Heart left ventricle (tissue), 16 donors: ENCODE measurements around the gene IL1RAPL1. TPM values are rescaled to one million over a fixed set of nuclear protein-coding genes. Genes with fewer than 3 reads are reported as not detected.

Experiments used
- ATAC-seq, 4 donors: fragments of 200-7000 bp; cut with Tn5 transposase; one replicate each; pipeline ENCODE4 v1.9.1; 2020 to 2022; ENCODE audit warnings: moderate library complexity in 4 of 4, mild to moderate bottlenecking in 3 of 4, moderate number of reproducible peaks in 1 of 4
- DNase-seq, 5 donors: peaks; one replicate each; pipeline ENCODE4 v3.0.0-alpha.2; 2020
- H3K27ac ChIP-seq, 12 donors: fragments of 200-600 bp; sonication (generic) in 4 of 12; one replicate each; pipeline versions ENCODE4 v1.5.0 to v1.8.0; 2016 to 2022; ENCODE audit warnings: mild to moderate bottlenecking in 2 of 12
- H3K27me3 ChIP-seq, 9 donors: fragments of 200-600 bp; sonication (generic) in 2 of 9; one replicate each; pipeline versions ENCODE4 v1.5.1 to v1.8.0; 2016 to 2022; ENCODE audit warnings: mild to moderate bottlenecking in 3 of 9
- H3K36me3 ChIP-seq, 9 donors: fragments of 200-600 bp; sonication (generic) in 2 of 9; one replicate each; pipeline versions ENCODE4 v1.5.0 to v1.8.0; 2018 to 2022; ENCODE audit warnings: mild to moderate bottlenecking in 2 of 9
- H3K4me1 ChIP-seq, 12 donors: fragments of 200-600 bp; sonication (generic) in 4 of 12; one replicate each; pipeline versions ENCODE4 v1.5.0 to v1.8.0; 2016 to 2022; ENCODE audit warnings: mild to moderate bottlenecking in 3 of 12
- H3K4me3 ChIP-seq, 12 donors: fragments of 200-600 bp; sonication (generic) in 4 of 12; one replicate each; pipeline versions ENCODE4 v1.5.0 to v1.8.0; 2017 to 2022; ENCODE audit warnings: mild to moderate bottlenecking in 9 of 12, moderate library complexity in 4 of 12
- H3K9me3 ChIP-seq, 12 donors: fragments of 200-600 bp; sonication (generic) in 4 of 12; one replicate each; pipeline versions ENCODE4 v1.5.0 to v1.8.0; 2016 to 2022; ENCODE audit warnings: mild to moderate bottlenecking in 1 of 12
- CTCF ChIP-seq, 12 donors: fragments of 200-600 bp; sonication (generic) in 4 of 12; IDR thresholded peaks; one replicate each; pipeline versions ENCODE4 v1.5.0 to v1.8.0; 2018 to 2022; ENCODE audit warnings: antibody characterized with exemption in 12 of 12, mild to moderate bottlenecking in 5 of 12
- POLR2A ChIP-seq, 2 donors: fragments of 450-650 bp; IDR thresholded peaks; one replicate each; pipeline ENCODE4 v1.6.1; 2017; ENCODE audit warnings: antibody characterized with exemption in 2 of 2, mild to moderate bottlenecking in 2 of 2, moderate library complexity in 2 of 2
- WGBS, 4 donors: extraction: QIAGEN DNeasy Blood & Tissue Kit in 2 of 4; methylation state at CpG; one replicate each; pipeline versions ENCODE4 v1.1.5 to v1.1.7; 2013 to 2018; 5-methylcytosine and 5-hydroxymethylcytosine counted together
- intact Hi-C, 10 donors: fragments of 100-400 bp; cut with DNase I; formaldehyde crosslinking; loops; one replicate each; pipeline versions ENCODE4 v1.11.1 to v1.14.2; 2022
- polyA plus RNA-seq, 2 donors: library from polyadenylated mRNA; stranded (reverse); fragments of 200-250 nt; gene quantifications; one replicate each; pipeline ENCODE4 v1.2.3, GENCODE V29; 2013
- total RNA-seq, 9 donors: library from RNA; depleted of rRNA in 2 of 9; stranded (reverse); fragments of >200 nt in 2 of 9; fragmentation: NEBNext Ultra II Directional in 3 of 9; extraction: Animal tissue kit (Norgen Biotek cat#: 25700) in 3 of 9; gene quantifications; one replicate each; pipeline versions ENCODE4 v1.1.0 to v1.2.4, GENCODE V29; 2016 to 2023
- donor health status: ischemic (EF 13 %, LVEDD 7.1; RV severe dilation, severe dysfunction).
- donor health status: healthy with polysubstance abuse.
- donor health status: DM: no; HTN: yes; CAD: no.
- donor health status: DM: no; HTN: no; CAD: no.
- donor health status: ischemic (EF 25% LVEDD 6.9; RV normal size, moderate dysfunction).
- donor health status: ischemic (EF 25% LVEDD 5.7; RV mildly dilated, moderate dysfunction).
- donor health status: healthy.
- donor health status: DM: yes; HTN: yes; CAD: no.
- donor health status: ischemic (EF 35%, LVEDD 5.7; RV mildly dilated, moderate dysfunction).
- donor health status: nonischemic (EF 11% LVEDD 7.7; RV severe dilation, severe dysfunction).
- donor health status: DM: yes; HTN: yes; CAD: no.
- donor health status: PGD.
- donor health status: ischemic (EF 29% LVEDD 5.4; RV normal size, mild dysfunction).
- donor health status: nonischemic (EF 23%, LVEDD 6.1; RV moderate dilation, normal function).

The IL1RAPL1 gene
- total and polyA plus RNA-seq, 11 donors = 0.42 to 4.7 (median 2.3) TPM

- H3K9me3 ChIP-seq = no peaks in the 10 kb centered on the region
- H3K27me3 ChIP-seq = no peaks in the 10 kb centered on the region
- no peak for DNase-seq
- ATAC-seq = no peak
- no peak overlapping the region for H3K27ac ChIP-seq
- intact Hi-C loops = no loop called here
- H3K4me1 ChIP-seq = no peaks in the 10 kb centered on the region
- WGBS, 4 donors = 90 to 100% (median 94%) methylated on average over 2 of the region's 2 CpGs
- H3K36me3 ChIP-seq = no peaks in the 10 kb centered on the region
- TF ChIP-seq CTCF (IDR thresholded peaks at IDR 0.05) (no peak), POLR2A (IDR thresholded peaks at IDR 0.05) (no peak)
- no peak overlapping the region for H3K4me3 ChIP-seq
Observed at GRCh38 chrX:29243942-29244341, 656.7 kb downstream of the IL1RAPL1 start.

GRCh38 chrX:29254515-29254914 lies 667.3 kb downstream of the IL1RAPL1 start:
- intact Hi-C loops = no loop called here
- Histone ChIP-seq H3K9me3 (no peaks in the 10 kb centered on the region), H3K27me3 (no peaks in the 10 kb centered on the region), H3K27ac (no peak overlapping the region), H3K36me3 (no peaks in the 10 kb centered on the region), H3K4me1 (peaks cover 0 to 5% (median 0%) of the 10 kb centered on the region in 12 donors), H3K4me3 (no peak overlapping the region)
- ATAC-seq = no peak
- DNase-seq = no peak
- no peak for TF ChIP-seq CTCF (IDR thresholded peaks at IDR 0.05)
- TF ChIP-seq POLR2A (IDR thresholded peaks at IDR 0.05) = no peak
- 28 to 53% (median 50%) methylated on average over 1 of the region's 1 CpG for WGBS, 4 donors

GRCh38 chrX:29257521-29257920 lies 670.3 kb downstream of the IL1RAPL1 start:
- no peaks in the 10 kb centered on the region for H3K36me3 ChIP-seq
- ATAC-seq (no peak), DNase-seq (no peak)
- H3K27me3 ChIP-seq = no peaks in the 10 kb centered on the region
- H3K27ac ChIP-seq = no peak overlapping the region
- intact Hi-C loops = no loop called here
- H3K4me3 ChIP-seq = no peak overlapping the region
- peaks cover 0 to 5% (median 0%) of the 10 kb centered on the region in 12 donors for H3K4me1 ChIP-seq
- no peak for TF ChIP-seq POLR2A (IDR thresholded peaks at IDR 0.05)
- no peak for TF ChIP-seq CTCF (IDR thresholded peaks at IDR 0.05)
- WGBS, 4 donors = 16 to 32% (median 22%) methylated on average over 3 of the region's 3 CpGs
- no peaks in the 10 kb centered on the region for H3K9me3 ChIP-seq

GRCh38 chrX:29269390-29269789 lies 682.1 kb downstream of the IL1RAPL1 start:
- Histone ChIP-seq H3K4me1 (no peaks in the 10 kb centered on the region), H3K36me3 (no peaks in the 10 kb centered on the region), H3K27me3 (no peaks in the 10 kb centered on the region), H3K27ac (no peak overlapping the region), H3K9me3 (peaks cover 0 to 7% (median 0%) of the 10 kb centered on the region in 12 donors), H3K4me3 (no peak overlapping the region)
- no peak for ATAC-seq
- intact Hi-C loops = no loop called here
- no peak for TF ChIP-seq CTCF (IDR thresholded peaks at IDR 0.05)
- no peak for TF ChIP-seq POLR2A (IDR thresholded peaks at IDR 0.05)
- DNase-seq = no peak
